Stimulated activated memory B cell treated with anti-CD40 and anti-IgM and Interleukin-4, amounts not matched to agents 10 μg/mL and 1 μg/mL and 100 μg/mL, for 72 hours (primary cell): Measurements from ENCODE around the gene RNF145.
A peak's percentile ranks its signal among the peaks of the same experiment; 100 is the strongest.
"Not testable (repeated sequence)": the region's sequence is repeated elsewhere in the genome, so short reads cannot be mapped to it uniquely, and the experiment has no call there.

Experiments
- ATAC-seq: fragments of 150-1000 bp; cut with Tn5 transposase; 2 replicates; pipeline ENCODE4 v1.10.0; 2021
- H3K27ac Mint-ChIP-seq: one replicate; pipeline ENCODE4 v1.8.0; 2022; ENCODE audit warnings: mild to moderate bottlenecking, mixed read lengths
- H3K27me3 Mint-ChIP-seq: one replicate; pipeline ENCODE4 v1.8.0; 2022; ENCODE audit warnings: mixed read lengths
- H3K36me3 Mint-ChIP-seq: one replicate; pipeline ENCODE4 v1.8.0; 2022; ENCODE audit warnings: mixed read lengths
- H3K4me1 Mint-ChIP-seq: one replicate; pipeline ENCODE4 v1.8.0; 2022; ENCODE audit warnings: mixed read lengths
- H3K4me3 Mint-ChIP-seq: one replicate; pipeline ENCODE4 v1.8.0; 2022; ENCODE audit warnings: mild to moderate bottlenecking, moderate library complexity, mixed read lengths
- H3K9me3 Mint-ChIP-seq: one replicate; pipeline ENCODE4 v1.8.0; 2022; ENCODE audit warnings: mixed read lengths

The RNF145 gene

DNA sequence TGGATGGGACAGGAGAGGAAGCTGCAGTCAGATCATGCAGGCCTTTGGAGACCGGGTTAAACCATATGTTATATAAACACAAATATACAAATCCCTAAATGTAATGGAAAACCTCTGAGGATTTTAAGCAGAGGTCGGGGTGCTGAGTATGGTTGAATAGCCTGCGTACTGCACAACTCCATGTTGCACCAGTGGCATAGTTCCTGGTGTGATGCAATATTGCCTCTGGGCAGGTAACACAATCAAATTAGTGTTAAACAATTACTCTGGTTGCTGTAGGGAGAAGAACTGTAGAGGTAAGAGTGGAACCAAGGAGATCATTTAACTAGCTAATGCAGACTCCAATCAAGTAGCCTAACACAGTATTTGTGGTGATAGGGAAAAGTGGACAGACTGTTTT lies 21.3 kb upstream of the RNF145 start:
- H3K36me3 Mint-ChIP-seq: no peaks in the 10 kb centered on the region
- H3K27me3 Mint-ChIP-seq: no peaks in the 10 kb centered on the region

DNA sequence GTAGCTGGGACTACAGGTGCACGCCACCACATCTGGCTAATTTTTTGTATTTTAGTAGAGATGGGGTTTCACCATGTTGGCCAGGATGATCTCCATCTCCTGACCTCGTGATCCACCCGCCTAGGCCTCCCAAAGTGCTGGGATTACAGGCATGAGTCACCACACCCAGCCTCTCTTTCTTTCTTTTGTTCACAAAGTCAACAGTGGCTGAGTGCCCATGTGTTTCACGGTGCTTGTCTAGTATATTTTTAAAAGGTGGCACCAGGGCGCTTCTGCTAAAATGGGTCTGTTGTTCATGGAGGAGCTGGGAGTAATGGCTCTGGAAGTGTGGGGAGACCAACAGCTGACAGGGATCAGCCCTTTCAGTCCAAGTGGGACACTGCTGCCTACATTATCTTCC lies 18.7 kb upstream of the RNF145 start:
- H3K27me3 Mint-ChIP-seq, H3K27ac Mint-ChIP-seq, H3K9me3 Mint-ChIP-seq, H3K4me1 Mint-ChIP-seq, ATAC-seq, H3K4me3 Mint-ChIP-seq, H3K36me3 Mint-ChIP-seq: not testable (repeated sequence)

More for the DNA sequence above, 21.3 kb upstream of the RNF145 start:
- no peak overlapping the region for H3K27ac Mint-ChIP-seq
- no peak overlapping the region for H3K4me3 Mint-ChIP-seq
- H3K9me3 Mint-ChIP-seq: no peaks in the 10 kb centered on the region
- H3K4me1 Mint-ChIP-seq: no peaks in the 10 kb centered on the region
- ATAC-seq: no peak

DNA sequence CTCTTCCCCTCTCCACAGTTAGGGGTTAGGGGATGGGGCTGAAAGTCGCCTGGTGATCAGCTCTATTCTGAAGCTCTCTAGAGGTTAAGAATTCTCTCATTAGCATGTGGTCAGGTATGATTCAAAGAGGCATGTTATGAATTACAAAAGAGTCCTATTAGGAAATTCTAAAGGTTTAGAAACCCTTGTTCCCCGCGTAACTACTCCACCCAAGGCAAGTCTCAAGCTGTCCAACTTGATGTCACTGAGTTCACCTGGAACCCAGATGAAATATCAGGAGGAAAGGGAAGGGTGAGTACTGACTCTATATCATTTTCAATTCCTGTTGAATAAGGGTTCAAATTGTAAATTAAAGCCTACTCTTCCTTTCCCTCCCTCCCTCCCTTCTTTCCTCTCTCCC lies 18.1 kb upstream of the RNF145 start:
- H3K9me3 Mint-ChIP-seq: no peaks in the 10 kb centered on the region
- no peak for ATAC-seq

GRCh38 chr5:159226451-159226850 lies 17.1 kb upstream of the RNF145 start:
- H3K36me3 Mint-ChIP-seq: no peaks in the 10 kb centered on the region
- no peaks in the 10 kb centered on the region for H3K27me3 Mint-ChIP-seq
- no peak overlapping the region for H3K4me3 Mint-ChIP-seq
- no peaks in the 10 kb centered on the region for H3K4me1 Mint-ChIP-seq
- H3K9me3 Mint-ChIP-seq: no peaks in the 10 kb centered on the region
- ATAC-seq: no peak
- no peak overlapping the region for H3K27ac Mint-ChIP-seq

More for the DNA sequence above, 18.1 kb upstream of the RNF145 start:
- Mint-ChIP-seq H3K4me1 (no peaks in the 10 kb centered on the region), H3K27me3 (no peaks in the 10 kb centered on the region), H3K27ac (no peak overlapping the region), H3K36me3 (no peaks in the 10 kb centered on the region), H3K4me3 (no peak overlapping the region)

GRCh38 chr5:159224471-159224870 lies 15.1 kb upstream of the RNF145 start:
- Mint-ChIP-seq H3K36me3 (no peaks in the 10 kb centered on the region), H3K27me3 (no peaks in the 10 kb centered on the region), H3K9me3 (no peaks in the 10 kb centered on the region), H3K4me3 (no peak overlapping the region), H3K4me1 (no peaks in the 10 kb centered on the region), H3K27ac (no peak overlapping the region)
- no peak for ATAC-seq

- H3K27ac Mint-ChIP-seq: no peak overlapping the region
- no peaks in the 10 kb centered on the region for H3K36me3 Mint-ChIP-seq
- H3K9me3 Mint-ChIP-seq: no peaks in the 10 kb centered on the region
- ATAC-seq: no peak
- no peak overlapping the region for H3K4me3 Mint-ChIP-seq
- H3K27me3 Mint-ChIP-seq: no peaks in the 10 kb centered on the region
- H3K4me1 Mint-ChIP-seq: no peaks in the 10 kb centered on the region
Observed at GRCh38 chr5:159223469-159223868, 14.1 kb upstream of the RNF145 start.

DNA sequence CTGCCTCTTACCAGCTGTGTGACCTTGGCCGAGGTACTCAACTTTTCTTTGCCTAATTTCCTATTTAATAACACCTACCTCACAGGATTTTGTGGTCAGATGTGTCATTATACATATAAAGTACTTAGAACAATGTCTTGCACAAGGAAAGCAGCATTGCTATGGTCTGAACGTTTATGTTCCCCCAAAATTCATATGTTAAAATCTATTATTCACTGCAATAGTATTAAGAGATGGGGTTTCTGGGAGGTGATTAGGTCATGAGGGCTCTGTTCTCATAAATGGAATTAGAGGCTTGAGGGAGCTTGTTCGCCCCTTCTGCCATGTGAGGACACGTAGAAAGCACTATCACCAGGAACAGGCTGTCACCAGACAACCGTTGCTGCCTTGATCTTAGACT lies 10.9 kb upstream of the RNF145 start:
- no peaks in the 10 kb centered on the region for H3K27me3 Mint-ChIP-seq
- H3K9me3 Mint-ChIP-seq: no peaks in the 10 kb centered on the region
- no peaks in the 10 kb centered on the region for H3K4me1 Mint-ChIP-seq
- ATAC-seq: no peak
- H3K27ac Mint-ChIP-seq: no peak overlapping the region
- H3K4me3 Mint-ChIP-seq: no peak overlapping the region
- no peaks in the 10 kb centered on the region for H3K36me3 Mint-ChIP-seq

DNA sequence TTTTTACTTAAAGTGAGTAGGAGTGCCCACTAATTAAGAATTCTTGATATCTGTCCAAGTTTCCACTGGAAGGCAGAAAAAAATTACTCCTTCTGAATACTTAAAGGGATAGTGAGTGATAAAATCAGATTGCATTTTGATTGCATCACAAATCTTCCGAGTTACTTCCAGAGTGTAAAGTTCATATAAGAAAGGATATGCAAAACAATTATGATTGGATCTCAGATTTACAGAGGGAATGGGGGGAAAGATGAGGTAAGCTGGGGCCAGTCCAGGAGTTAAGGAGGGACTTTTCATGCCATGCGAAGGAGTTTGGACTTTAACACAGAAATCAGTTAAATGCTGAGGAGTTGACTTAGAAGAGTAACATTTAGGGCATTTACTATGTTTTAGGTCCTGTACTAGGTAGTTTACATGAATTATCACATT lies 9.3 kb upstream of the RNF145 start:
- no peak overlapping the region for H3K27ac Mint-ChIP-seq
- H3K36me3 Mint-ChIP-seq: no peaks in the 10 kb centered on the region
- ATAC-seq: no peak
- H3K27me3 Mint-ChIP-seq: no peaks in the 10 kb centered on the region
- H3K4me1 Mint-ChIP-seq: no peaks in the 10 kb centered on the region
- H3K9me3 Mint-ChIP-seq: no peaks in the 10 kb centered on the region
- H3K4me3 Mint-ChIP-seq: no peak overlapping the region

- Mint-ChIP-seq H3K36me3 (no peaks in the 10 kb centered on the region), H3K27me3 (no peaks in the 10 kb centered on the region), H3K4me1 (no peaks in the 10 kb centered on the region), H3K4me3 (no peak overlapping the region), H3K9me3 (no peaks in the 10 kb centered on the region), H3K27ac (no peak overlapping the region)
- no peak for ATAC-seq
Observed at GRCh38 chr5:159217236-159217635, 7.9 kb upstream of the RNF145 start.

GRCh38 chr5:159216454-159216853 lies 7.1 kb upstream of the RNF145 start:
- Mint-ChIP-seq H3K36me3 (no peaks in the 10 kb centered on the region), H3K9me3 (no peaks in the 10 kb centered on the region), H3K4me3 (no peak overlapping the region), H3K27ac (no peak overlapping the region), H3K27me3 (no peaks in the 10 kb centered on the region), H3K4me1 (no peaks in the 10 kb centered on the region)
- ATAC-seq: no peak

- no peaks in the 10 kb centered on the region for H3K27me3 Mint-ChIP-seq
- H3K4me3 Mint-ChIP-seq: no peak overlapping the region
- H3K4me1 Mint-ChIP-seq: no peaks in the 10 kb centered on the region
- H3K9me3 Mint-ChIP-seq: no peaks in the 10 kb centered on the region
- ATAC-seq: no peak
- no peak overlapping the region for H3K27ac Mint-ChIP-seq
- no peaks in the 10 kb centered on the region for H3K36me3 Mint-ChIP-seq
Observed at GRCh38 chr5:159215886-159216285, 6.5 kb upstream of the RNF145 start.

GRCh38 chr5:159214486-159215271 lies 5.3 kb upstream of the RNF145 start:
- no peak overlapping the region for H3K4me3 Mint-ChIP-seq
- H3K9me3 Mint-ChIP-seq: no peaks in the 10 kb centered on the region
- no peaks in the 10 kb centered on the region for H3K27me3 Mint-ChIP-seq
- peaks cover 10% of the 10 kb centered on the region for H3K4me1 Mint-ChIP-seq
- no peak overlapping the region for H3K27ac Mint-ChIP-seq
- ATAC-seq: no peak
- no peaks in the 10 kb centered on the region for H3K36me3 Mint-ChIP-seq

DNA sequence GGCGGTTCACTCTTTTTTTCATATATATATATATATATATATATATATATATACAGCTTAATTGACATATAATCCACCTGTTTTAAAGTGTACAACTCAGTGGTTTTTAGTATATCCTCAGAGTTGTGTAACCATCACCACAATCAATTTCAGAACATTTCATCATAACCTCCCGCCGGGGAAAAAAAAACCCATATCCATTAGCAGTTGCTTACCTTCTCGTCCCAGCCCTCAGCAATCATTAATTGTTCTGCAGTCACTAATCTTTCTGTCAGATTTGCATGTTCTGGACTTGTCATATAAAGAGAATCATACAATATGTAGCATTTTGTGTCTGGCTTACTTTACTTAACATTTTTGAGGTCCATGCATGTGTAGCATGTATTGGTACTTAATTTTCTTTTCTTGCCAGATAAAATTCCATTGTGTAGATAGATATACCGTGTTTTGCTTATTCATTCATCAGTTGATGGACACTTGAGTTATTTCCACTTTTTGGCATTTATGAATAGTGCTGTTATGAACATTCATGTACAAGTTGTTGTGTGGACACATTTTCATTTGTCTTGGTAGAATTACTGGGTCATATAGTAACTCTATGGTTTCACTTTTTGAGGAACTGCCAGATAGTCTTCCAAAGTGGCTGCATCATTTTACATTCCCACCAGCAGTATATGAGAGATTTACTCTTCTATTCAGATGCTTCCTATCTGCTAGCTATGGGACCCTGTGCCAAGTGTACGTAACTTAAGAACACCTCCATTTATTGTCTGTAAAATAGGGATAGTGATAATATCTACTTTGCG lies 3.5 kb upstream of the RNF145 start:
- H3K27me3 Mint-ChIP-seq: no peaks in the 10 kb centered on the region
- ATAC-seq: no peak
- no peak overlapping the region for H3K4me3 Mint-ChIP-seq
- no peak overlapping the region for H3K27ac Mint-ChIP-seq
- peaks cover 9% of the 10 kb centered on the region for H3K36me3 Mint-ChIP-seq
- no peaks in the 10 kb centered on the region for H3K9me3 Mint-ChIP-seq
- H3K4me1 Mint-ChIP-seq: peaks cover 20% of the 10 kb centered on the region

- no peak for ATAC-seq
- Mint-ChIP-seq H3K4me3 (no peak overlapping the region), H3K27ac (no peak overlapping the region), H3K27me3 (no peaks in the 10 kb centered on the region), H3K36me3 (peaks cover 9% of the 10 kb centered on the region), H3K9me3 (no peaks in the 10 kb centered on the region), H3K4me1 (peaks cover 31% of the 10 kb centered on the region)
Observed at GRCh38 chr5:159211729-159212174, 2.4 kb upstream of the RNF145 start.

DNA sequence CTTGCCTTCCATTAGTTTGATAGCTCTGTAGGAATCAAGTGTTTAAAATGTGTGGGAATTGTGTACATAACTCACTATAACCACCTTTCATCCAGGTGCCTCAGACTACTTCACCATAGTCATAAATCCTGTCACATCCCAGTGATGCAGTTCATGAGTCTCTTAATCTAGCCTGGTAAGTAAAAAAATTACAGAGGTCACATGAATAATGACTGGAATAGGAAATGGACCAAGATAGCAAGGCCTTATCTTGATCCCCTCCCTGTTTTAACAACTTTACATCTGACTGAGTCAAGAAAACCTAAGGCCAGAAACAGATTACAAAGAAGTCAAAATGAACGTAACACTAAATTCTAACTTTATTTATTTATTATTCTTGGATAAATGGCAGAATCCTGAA lies 1.5 kb upstream of the RNF145 start:
- ATAC-seq: no peak
- H3K36me3 Mint-ChIP-seq: peaks cover 9% of the 10 kb centered on the region
- H3K4me3 Mint-ChIP-seq: peak overlapping the region; percentile 64
- H3K27me3 Mint-ChIP-seq: no peaks in the 10 kb centered on the region
- H3K27ac Mint-ChIP-seq: peak overlapping the region; percentile 99
- peaks cover 40% of the 10 kb centered on the region for H3K4me1 Mint-ChIP-seq
- no peaks in the 10 kb centered on the region for H3K9me3 Mint-ChIP-seq

GRCh38 chr5:159210210-159210661 lies 883 bp upstream of the RNF145 start:
- ATAC-seq: no peak
- Mint-ChIP-seq H3K36me3 (peaks cover 9% of the 10 kb centered on the region), H3K4me1 (peaks cover 46% of the 10 kb centered on the region), H3K27ac (peak overlapping the region; percentile 99), H3K9me3 (no peaks in the 10 kb centered on the region), H3K4me3 (peak overlapping the region; percentile 100), H3K27me3 (no peaks in the 10 kb centered on the region)
